Lower leg skin (tissue), 4 donors: ENCODE measurements around the gene VIT. TPM values are rescaled to one million over a fixed set of nuclear protein-coding genes. Genes with fewer than 3 reads are reported as not detected.

Experiments used
- DNase-seq, 2 donors: peaks; one replicate each; pipeline ENCODE4 v3.0.0-alpha.2; 2019; ENCODE audit warnings: low spot score in 2 of 2
- H3K4me3 ChIP-seq: fragments of 200-600 bp; sonication (generic); 2 replicates; pipeline ENCODE4 v1.5.1; 2017; ENCODE audit warnings: mild to moderate bottlenecking, low read depth; ENCODE audit not compliant: poor library complexity, severe bottlenecking
- POLR2A ChIP-seq, 2 donors: fragments of 450-650 bp; IDR thresholded peaks; one replicate each; pipeline ENCODE4 v1.6.1; 2016 to 2017; ENCODE audit warnings: antibody characterized with exemption in 2 of 2, mild to moderate bottlenecking in 1 of 2, moderate library complexity in 1 of 2
- WGBS, 2 donors: methylation state at CpG; one replicate each; pipeline ENCODE4 v1.1.5; 2018; 5-methylcytosine and 5-hydroxymethylcytosine counted together
- intact Hi-C: fragments of 100-400 bp; cut with DNase I; formaldehyde crosslinking; loops from one replicate; pipeline ENCODE4 v1.15.0; 2023; ENCODE audit warnings: low total_unique reads
- total RNA-seq, 4 donors: library from RNA; depleted of rRNA; stranded (reverse); fragments of >200 nt; gene quantifications; one replicate each; pipeline ENCODE4 v1.1.0, GENCODE V29; 2016
- TF ChIP-seq, protein P1 (sequence below), 3 donors: fragments of 450-650 bp; IDR thresholded peaks; one replicate each; pipeline ENCODE4 v1.5.1; 2016; ENCODE audit warnings: antibody characterized with exemption in 3 of 3, mild to moderate bottlenecking in 3 of 3, moderate library complexity in 2 of 3

The VIT gene
- total RNA-seq, 4 donors from 2014 or later = 10.0 to 23.7 (median 13.8) TPM

DNA sequence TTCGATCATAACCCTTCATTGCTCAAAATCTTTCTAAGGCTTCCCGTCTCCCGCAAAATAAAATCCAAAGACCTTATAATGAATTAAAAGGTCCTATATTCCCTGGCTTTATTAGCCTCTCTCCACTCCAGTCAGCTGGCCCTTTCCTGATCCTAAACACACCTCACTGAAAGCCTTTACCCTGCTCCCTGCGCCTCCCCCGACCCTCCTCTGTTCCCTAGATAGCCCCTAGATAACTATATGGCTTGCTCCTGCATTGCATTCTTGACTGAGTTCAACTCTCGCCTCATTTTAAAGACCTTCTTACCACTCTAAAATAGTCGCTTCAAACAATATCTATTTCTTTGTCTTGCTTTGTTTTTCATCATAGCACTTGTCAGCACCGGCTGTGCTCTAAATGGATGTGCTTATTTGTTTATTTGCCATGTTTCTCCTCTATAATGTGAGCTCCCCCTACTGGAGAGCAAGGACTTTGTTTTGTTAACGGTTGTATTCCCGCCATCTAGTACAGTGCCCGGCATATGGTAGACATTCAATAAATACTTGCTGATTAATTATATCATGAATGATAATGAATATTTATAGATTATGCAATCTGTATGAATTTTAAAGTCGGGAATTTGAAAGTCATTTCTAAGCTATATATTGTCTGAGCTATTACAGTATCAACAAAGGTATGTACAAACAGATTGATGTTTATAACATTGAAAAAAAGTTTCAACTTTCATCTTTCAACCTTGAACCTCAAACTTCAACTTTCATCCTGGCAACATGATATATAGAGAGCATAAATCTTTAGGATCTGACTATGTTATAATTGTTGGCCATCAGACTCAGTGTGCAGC, 32.4 kb upstream of the VIT start:
- 38% methylated on average over 12 of the region's 12 CpGs for WGBS, 2 donors
- no peak overlapping the region for H3K4me3 ChIP-seq
- no peak for DNase-seq
- no peak for TF ChIP-seq POLR2A (IDR thresholded peaks at IDR 0.05)
- TF ChIP-seq, protein P1, sequence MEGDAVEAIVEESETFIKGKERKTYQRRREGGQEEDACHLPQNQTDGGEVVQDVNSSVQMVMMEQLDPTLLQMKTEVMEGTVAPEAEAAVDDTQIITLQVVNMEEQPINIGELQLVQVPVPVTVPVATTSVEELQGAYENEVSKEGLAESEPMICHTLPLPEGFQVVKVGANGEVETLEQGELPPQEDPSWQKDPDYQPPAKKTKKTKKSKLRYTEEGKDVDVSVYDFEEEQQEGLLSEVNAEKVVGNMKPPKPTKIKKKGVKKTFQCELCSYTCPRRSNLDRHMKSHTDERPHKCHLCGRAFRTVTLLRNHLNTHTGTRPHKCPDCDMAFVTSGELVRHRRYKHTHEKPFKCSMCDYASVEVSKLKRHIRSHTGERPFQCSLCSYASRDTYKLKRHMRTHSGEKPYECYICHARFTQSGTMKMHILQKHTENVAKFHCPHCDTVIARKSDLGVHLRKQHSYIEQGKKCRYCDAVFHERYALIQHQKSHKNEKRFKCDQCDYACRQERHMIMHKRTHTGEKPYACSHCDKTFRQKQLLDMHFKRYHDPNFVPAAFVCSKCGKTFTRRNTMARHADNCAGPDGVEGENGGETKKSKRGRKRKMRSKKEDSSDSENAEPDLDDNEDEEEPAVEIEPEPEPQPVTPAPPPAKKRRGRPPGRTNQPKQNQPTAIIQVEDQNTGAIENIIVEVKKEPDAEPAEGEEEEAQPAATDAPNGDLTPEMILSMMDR (IDR thresholded peaks at IDR 0.05) = peak in 1 of 3 donors; percentile 50
- intact Hi-C loops = no loop called here

DNA sequence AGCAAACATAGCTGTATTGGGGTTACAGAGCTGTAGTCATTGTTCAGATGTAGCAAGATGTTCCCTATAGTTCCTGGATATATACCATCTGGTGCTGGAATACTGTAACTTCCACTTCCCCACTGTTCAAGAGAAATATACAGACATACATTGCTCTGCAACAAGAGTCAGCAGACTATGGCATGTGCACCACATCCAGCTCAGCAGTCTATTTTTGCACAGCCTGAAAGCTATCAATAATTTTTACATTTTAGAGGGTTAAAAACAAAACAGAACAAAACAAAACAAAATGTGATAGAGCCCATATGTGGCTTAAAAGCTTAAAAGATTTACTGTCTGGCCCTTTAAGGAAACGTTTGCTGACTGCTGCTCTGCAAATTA, 31.8 kb upstream of the VIT start:
- WGBS, 2 donors = 22 to 36% methylated on average over 1 of the region's 1 CpG
- intact Hi-C loops = no loop called here
- DNase-seq = no peak
- no peak overlapping the region for H3K4me3 ChIP-seq
- no peak for TF ChIP-seq POLR2A (IDR thresholded peaks at IDR 0.05)
- TF ChIP-seq, protein P1 (IDR thresholded peaks at IDR 0.05) = no peak

DNA sequence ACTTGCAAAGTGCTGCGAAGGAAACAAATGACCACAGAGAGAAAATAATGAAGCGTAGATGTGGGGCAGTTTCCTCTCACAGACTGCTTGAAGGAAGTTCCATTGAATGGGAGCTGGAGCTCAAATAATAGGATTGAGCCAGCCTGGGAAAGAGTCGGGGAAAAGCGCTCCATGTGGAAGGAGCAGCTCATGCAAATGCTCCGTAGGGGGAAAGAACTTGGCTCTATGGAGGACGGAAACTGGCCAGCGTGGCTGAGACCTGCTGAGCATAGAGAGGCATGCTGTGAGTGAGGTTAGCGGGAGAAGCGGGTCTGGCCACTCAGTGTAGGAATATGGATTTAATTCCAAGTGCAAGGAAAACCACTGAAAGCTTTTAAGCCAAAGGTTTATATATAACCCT, 28.6 kb upstream of the VIT start:
- no peak overlapping the region for H3K4me3 ChIP-seq
- 70 to 78% methylated on average over 9 of the region's 9 CpGs for WGBS, 2 donors
- intact Hi-C loops = no loop called here
- no peak for DNase-seq
- no peak for TF ChIP-seq POLR2A (IDR thresholded peaks at IDR 0.05)
- TF ChIP-seq, protein P1 (IDR thresholded peaks at IDR 0.05) = no peak

DNA sequence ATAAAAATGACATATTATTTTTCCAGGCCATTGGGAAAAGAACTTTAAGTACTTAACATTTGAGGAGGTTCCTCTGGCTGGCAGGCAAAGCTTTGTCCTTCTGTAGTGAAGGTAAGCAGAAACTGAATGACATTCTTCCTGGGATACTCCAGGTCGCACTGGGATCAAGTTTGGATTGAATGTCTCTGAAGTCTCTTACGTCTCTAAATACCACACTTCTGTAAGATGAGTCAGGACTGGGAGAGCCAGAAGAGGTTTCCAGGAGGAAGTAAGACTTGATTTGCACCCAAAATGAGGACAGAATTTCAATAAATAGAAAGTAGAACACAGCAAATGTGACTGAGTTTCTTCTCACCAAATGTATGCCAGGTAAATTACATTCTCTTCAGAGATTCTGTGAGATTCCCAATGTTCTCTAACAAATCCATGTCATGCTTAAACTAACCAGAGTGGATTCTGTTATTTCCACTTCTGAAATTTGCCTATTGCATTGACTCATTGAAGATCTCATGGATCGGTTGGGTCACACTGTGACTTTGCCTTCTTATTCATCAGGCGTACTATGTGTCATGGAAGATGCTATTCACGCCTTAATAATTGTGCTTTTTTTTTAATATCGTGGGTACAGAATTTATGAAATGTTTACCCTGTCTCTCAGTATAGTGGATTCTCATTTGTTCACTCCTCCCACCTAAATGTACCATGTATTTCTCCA, 25.5 kb upstream of the VIT start:
- intact Hi-C loops = no loop called here
- no peak for DNase-seq
- no peak for TF ChIP-seq POLR2A (IDR thresholded peaks at IDR 0.05)
- TF ChIP-seq, protein P1 (IDR thresholded peaks at IDR 0.05) = no peak
- 77 to 82% methylated on average over 6 of the region's 6 CpGs for WGBS, 2 donors
- no peak overlapping the region for H3K4me3 ChIP-seq

DNA sequence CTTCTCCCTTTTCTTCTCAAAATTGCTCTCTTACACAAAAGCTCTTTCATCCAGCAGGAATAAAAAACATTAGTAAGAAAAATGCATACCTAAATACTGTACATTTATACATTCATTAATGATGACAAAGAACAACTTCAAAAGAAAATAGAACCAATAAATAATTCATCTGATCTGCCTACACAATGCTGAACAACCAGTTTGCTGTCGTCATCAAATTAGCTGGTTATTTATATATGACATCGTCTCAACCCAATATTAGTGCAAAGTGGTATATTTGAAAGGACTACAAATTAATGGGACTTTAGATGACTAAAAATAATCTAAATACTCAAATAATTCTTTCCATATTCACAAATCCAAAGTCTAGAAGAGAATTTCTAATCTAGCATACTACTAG, 24.8 kb upstream of the VIT start:
- TF ChIP-seq POLR2A (IDR thresholded peaks at IDR 0.05) = no peak
- TF ChIP-seq, protein P1 (IDR thresholded peaks at IDR 0.05) = no peak
- WGBS, 2 donors = 81 to 85% methylated on average over 2 of the region's 2 CpGs
- no peak overlapping the region for H3K4me3 ChIP-seq
- no peak for DNase-seq
- intact Hi-C loops = no loop called here
